ENCODE data around the gene TMEM205.

The TMEM205 gene

GRCh38 chr19:11295665-11296245, 50.3 kb downstream of the TMEM205 start, which contains the start of gene TSPAN16:
Gene TSPAN16 (plus strand): TSS chr19:11296160. CDS start chr19:11296298, 138 bp downstream.
- DNase-seq: no peak

GRCh38 chr19:11295180-11295579, 50.9 kb downstream of the TMEM205 start:
- no peak for DNase-seq

- peak; percentile 85 for DNase-seq
Observed at GRCh38 chr19:11293433-11294389, 52.4 kb downstream of the TMEM205 start.
